HG03108 (cell line): ENCODE results near the gene CST1.
"Not testable (repeated sequence)": the region's sequence is repeated elsewhere in the genome, so short reads cannot be mapped to it uniquely, and the experiment has no call there.

Experiments used
- ATAC-seq: cut with Tn5 transposase; IDR thresholded peaks from one replicate; pipeline ENCODE4 v1.9.1; 2021; ENCODE audit warnings: moderate library complexity; ENCODE audit not compliant: unreplicated experiment

CST1 gene, protein sequence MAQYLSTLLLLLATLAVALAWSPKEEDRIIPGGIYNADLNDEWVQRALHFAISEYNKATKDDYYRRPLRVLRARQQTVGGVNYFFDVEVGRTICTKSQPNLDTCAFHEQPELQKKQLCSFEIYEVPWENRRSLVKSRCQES

GRCh38 chr20:23750786-23751185, at the start of gene CST1:
Gene CST1, minus strand, starts transcription at chr20:23750935. Its CDS starts 69 bp downstream, at chr20:23750866.
- not testable (repeated sequence) for ATAC-seq

- ATAC-seq, result not testable (repeated sequence)
These were observed 48.6 kb upstream of the CST1 start for GRCh38 chr20:23799216-23799847.

DNA sequence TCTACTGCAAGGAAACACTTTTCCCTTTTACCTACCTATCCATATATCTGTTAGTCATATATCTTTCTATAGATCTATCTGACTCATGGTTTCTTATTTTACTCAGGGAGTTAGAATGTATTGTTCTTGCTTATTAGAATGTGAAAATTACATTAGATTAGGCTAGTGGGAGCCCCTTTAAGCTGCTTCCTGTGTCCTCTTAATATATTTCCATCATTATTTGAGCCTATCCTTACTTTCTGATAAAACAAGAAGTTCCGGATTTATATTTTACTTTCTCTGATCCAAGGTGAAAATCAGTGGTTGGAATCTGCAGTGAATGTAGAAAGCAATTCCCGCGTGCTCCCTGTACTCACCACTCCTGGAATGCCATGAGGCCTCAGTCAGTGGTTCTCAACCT, 44.8 kb upstream of the CST1 start:
- ATAC-seq, result no peak

DNA sequence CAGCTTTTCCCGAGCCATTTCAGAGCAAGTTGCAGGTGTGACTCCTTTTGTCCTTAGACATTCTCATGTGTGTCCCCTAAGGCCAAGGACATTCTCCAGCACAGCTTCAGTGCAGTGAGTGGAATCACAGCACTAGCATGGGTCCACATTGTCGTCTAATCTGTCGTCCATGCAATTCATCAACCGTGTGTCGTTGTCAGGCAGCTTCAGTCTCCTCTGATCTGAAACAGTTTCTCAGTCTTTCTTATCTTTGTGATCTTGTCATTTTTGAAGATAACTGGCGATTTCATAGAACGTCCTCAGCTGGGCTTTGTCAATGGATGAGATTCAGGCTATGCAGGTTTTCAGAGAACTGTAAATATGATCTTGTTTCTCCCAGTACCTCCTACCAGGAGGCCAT, 44.1 kb upstream of the CST1 start:
- no peak for ATAC-seq

GRCh38 chr20:23794065-23794464, 43.3 kb upstream of the CST1 start:
- no peak for ATAC-seq

- no peak for ATAC-seq
These were observed 32.7 kb upstream of the CST1 start for GRCh38 chr20:23783447-23783846.

DNA sequence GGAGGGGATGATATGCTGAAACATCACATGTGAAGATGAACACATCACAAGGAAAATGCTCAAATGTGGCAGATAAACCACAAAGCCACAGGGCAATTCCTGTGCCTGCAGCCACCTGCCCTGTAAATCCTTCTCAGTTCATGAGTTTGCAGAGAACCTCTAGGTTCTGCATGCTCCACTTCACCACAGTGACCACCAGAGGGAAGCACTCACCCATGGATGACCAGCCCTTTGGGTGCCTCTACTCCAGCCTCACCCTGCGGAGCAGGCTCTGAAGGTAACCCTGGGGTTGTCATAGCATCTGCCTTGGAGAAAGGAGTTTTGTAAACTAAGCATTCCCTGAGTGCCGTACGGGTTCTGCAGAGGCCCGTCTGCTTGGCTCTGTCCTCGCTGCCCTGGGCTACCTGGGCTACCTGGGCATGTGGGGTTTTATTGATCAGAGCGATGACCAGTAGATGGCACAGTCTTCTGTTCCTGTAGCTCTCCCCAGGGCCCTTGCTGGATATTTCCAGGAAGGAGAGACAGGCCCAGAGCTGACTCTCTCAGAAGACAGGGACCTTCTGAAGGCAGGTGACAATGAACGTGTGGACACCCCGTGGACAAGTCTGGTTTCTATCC, 31.7 kb upstream of the CST1 start:
- ATAC-seq, result no peak

- ATAC-seq, result not testable (repeated sequence)
These were observed 27.9 kb upstream of the CST1 start for GRCh38 chr20:23778676-23779075.

DNA sequence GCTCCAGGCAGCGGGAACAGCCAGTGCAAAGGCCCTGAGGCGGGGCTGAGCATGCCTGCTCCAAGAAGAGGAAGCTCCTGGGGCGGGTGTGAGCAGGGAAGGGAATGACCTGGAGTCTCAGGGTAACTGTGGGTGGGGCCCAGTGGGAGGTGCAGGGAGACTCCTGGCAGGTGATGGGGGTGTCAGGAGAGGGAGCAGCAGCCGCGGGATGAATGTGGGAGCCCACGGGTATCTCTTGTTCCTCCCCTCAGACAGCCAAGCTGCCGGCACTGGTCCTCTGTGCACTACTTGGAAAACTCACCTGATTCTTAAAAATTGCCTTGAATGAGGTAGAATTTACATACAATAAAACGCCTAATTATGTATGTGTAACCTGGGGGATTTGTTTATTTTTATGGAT, 26.6 kb upstream of the CST1 start:
- not testable (repeated sequence) for ATAC-seq

GRCh38 chr20:23776067-23776771, 25.5 kb upstream of the CST1 start:
- no peak for ATAC-seq

DNA sequence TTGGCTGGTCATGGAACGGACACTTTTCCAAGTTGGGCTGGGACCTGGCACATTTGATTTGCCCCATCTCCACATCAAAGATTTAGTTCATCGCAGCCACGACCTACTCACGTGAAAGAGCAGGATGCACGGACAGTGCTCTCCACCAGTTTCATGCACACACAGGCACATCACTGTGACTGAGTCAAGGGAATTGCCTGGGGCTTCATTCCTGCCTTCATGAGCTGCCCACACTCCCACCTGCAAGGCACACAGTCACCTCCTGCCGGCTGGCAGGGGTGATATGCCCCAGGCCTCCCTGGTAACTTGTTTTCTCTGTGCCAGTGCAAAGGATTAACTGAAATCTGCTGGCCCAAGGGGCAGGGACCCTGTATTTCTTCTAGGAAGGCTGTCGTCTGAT, 23.3 kb upstream of the CST1 start:
- ATAC-seq, result no peak

DNA sequence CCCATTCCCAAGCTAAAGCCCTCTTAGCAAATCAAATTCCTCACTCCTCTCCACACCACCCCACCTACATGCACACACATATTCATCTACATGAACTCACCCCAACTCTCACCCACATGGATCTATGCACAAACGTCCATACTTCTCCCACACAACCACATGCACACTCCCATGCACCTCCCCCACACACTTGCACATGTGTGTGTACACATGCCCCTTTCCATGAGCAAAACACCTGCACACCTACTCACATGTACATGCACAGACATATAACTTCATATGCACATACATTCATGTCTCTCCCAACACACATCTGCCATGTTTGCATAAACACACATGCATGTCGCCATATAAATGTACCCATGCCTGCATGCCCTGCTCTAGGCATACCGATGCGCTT, 22.8 kb upstream of the CST1 start:
- no peak for ATAC-seq

DNA sequence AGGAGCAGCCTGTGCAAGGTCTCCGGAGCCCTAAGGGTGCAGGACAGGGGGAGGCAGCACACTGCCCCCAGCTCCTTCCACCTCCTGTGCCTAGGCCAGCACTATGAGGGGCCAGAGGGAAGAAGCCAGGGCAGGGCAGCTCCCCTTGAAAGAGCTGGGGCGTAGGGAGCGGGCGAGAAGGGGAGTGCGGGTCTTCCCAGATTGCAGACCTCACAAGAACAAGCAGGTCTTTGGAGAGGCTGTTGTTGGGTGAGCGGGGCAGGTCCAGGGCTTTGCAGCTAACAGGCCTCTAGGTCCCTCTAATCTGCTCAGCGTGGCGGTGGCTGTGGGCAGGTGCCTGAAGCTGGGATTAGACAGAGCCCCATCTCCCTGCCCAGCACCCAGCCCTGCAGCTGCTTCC, 22.4 kb upstream of the CST1 start:
- no peak for ATAC-seq

DNA sequence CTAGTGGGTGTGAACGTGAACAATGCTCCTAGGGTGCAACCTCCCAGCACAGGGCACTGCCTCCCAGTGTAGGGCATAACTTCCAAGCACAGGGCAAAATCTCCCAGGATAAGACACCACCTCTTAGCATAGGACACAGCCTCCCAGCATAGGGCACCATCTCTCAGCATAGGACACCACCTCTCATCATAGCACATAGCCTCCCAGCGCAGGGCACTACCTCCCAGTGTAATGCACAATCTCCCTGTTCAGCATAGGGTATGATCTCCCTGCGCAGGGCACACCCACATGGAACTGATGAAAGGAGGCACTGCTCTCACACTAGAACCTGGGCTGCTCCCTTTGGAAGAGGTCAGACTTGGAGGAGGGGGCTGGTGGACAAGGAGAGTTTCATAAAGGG, 21.3 kb upstream of the CST1 start:
- ATAC-seq, result no peak

DNA sequence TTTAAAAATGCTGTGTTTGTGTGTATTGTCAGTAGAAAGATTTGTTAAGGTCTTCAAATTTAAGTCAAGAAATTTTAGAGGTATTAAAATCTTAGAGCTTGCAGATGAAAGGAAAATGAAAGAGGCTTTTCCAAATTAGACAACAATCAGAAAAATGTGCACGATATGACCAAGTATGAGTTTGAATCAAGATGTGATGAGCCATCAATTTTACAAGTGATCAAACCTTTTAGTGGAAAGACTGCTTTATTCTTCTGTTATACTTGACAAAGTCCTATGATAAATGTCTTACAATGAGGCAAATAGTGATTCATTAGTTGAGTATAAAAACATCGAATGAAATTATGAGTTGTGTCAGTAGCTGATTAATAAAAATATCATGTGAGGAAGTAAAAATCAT, 19.6 kb upstream of the CST1 start:
- ATAC-seq, result no peak

GRCh38 chr20:23768520-23768919, 17.8 kb upstream of the CST1 start:
- not testable (repeated sequence) for ATAC-seq

DNA sequence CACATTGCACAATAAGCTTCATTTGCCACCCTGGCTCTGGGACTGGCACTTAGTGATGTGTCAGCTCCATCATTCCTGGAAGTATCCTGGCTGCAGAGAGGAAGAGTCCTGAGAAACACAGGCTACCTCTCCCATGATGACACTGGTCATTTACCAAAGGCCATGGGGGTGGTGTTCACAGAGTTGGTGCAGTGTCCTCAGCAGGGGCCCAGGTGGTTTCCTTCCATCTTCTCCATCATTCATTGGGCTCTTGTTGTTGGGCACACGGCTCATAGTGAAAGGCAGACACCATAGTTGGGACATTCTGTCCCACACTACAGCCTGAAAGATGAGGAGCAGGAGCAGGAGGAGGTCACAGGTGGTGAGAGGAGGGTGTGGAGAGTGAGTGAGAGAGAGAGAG, 15.8 kb upstream of the CST1 start:
- ATAC-seq, result no peak

GRCh38 chr20:23765578-23765977, 14.8 kb upstream of the CST1 start:
- no peak for ATAC-seq

DNA sequence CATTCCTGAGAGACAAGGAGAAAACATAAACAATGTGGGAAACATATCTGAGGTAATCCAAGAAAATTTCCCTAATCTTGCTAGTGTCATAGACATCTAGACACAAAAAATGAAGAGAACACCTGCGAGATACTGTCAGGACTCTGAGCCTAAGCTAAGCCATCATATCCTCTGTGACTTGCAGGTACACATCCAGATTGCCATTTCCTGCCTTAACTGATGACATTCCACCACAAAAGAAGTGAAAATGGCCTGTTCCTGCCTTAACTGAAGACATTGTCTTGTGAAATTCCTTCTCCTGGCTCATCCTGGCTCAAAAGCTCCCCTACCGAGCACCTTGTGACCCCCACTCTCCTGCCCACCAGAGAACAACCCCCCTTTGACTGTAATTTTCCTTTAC, 13.9 kb upstream of the CST1 start:
- ATAC-seq, result not testable (repeated sequence)

GRCh38 chr20:23763345-23763744, 12.6 kb upstream of the CST1 start:
- ATAC-seq, result no peak

GRCh38 chr20:23759306-23759940, 8.7 kb upstream of the CST1 start:
- no peak for ATAC-seq
